HepG2 (cell line): ENCODE results near the gene WDR62. TPM values are rescaled to one million over a fixed set of nuclear protein-coding genes. Genes with fewer than 3 reads are reported as not detected.

Experiments
- ATAC-seq: fragments of 200-7000 bp; cut with Tn5 transposase; 3 replicates; pipeline ENCODE4 v1.9.1; 2020; ENCODE audit warnings: mild to moderate bottlenecking, moderate library complexity
- BruUV-seq: library from RNA; stranded (reverse); fragments of 400-500 nt; replicated peaks from 2 replicates; lab custom pipeline; 2021; lab: Mats Ljungman, UMichigan
- CTCF ChIA-PET: fragments of 300-600 bp; formaldehyde crosslinking; extraction: SDS; loops from one replicate; lab custom pipeline; 2021; ENCODE audit warnings: low total read pairs, inconsistent platforms, low intra/inter-chr PET ratio; lab: Yijun Ruan, JAX
- POLR2A ChIA-PET: fragments of 350-600 bp; sonication (Branson Sonifier 250); formaldehyde crosslinking; loops from one replicate; lab custom pipeline; 2020; ENCODE audit warnings: antibody characterized with exemption, inconsistent platforms; lab: Yijun Ruan, JAX
- DNase-seq: peaks from one replicate; pipeline ENCODE4 v3.0.0-alpha.2; 2015; ENCODE audit warnings: low spot score
- FAIRE-seq: peaks from 3 replicates; lab custom pipeline; 2011; peaks lifted over from hg19 to GRCh38; lab: Jason Lieb, UNC
- H2AFZ ChIP-seq: one replicate; pipeline ENCODE4 v1.6.1; 2011; ENCODE audit warnings: low read length, inconsistent platforms
- H3K27ac ChIP-seq: fragments of 300-600 bp; 3 replicates; pipeline ENCODE4 v1.8.0; 2011; ENCODE audit warnings: mixed run types, mild to moderate bottlenecking, mixed read lengths, low read length, inconsistent platforms; ENCODE audit not compliant: insufficient read depth; ENCODE audit errors: extremely low read length
- H3K27me3 ChIP-seq, 2 experiments: fragments of 200-600 bp in 1 of 2; 2 replicates in 1 of 2; 3 replicates in 1 of 2; pipeline versions ENCODE4 v1.6.0 to v1.8.0; 2011; ENCODE audit warnings: low read length in 2 of 2, mild to moderate bottlenecking in 2 of 2, moderate library complexity in 2 of 2, inconsistent platforms in 1 of 2; ENCODE audit not compliant: insufficient read depth in 2 of 2, control insufficient read depth in 1 of 2
- H3K36me3 ChIP-seq, 2 experiments: fragments of 200-600 bp in 1 of 2; replicated peaks in 1 of 2; 2 replicates in 1 of 2; 3 replicates in 1 of 2; pipeline versions ENCODE4 v1.5.1 to v1.8.0; 2011; ENCODE audit warnings: low read length in 2 of 2, inconsistent platforms in 1 of 2; ENCODE audit not compliant: insufficient read depth in 2 of 2, control insufficient read depth in 1 of 2
- H3K4me1 ChIP-seq: 2 replicates; pipeline ENCODE4 v1.5.1; 2012; ENCODE audit warnings: low read length, inconsistent platforms; ENCODE audit not compliant: insufficient read depth
- H3K4me2 ChIP-seq: 2 replicates; pipeline ENCODE4 v1.6.0; 2011; ENCODE audit warnings: low read depth, low read length, inconsistent platforms
- H3K4me3 ChIP-seq, 3 experiments: fragments of 200-600 bp in 1 of 3; sonication (generic), shearing (Covaris generic) in 1 of 3; replicated peaks in 1 of 3; 2 replicates each; pipeline ENCODE4 v1.5.1; 2011 to 2016; ENCODE audit warnings: low read length in 3 of 3, inconsistent platforms in 2 of 3, low read depth in 2 of 3, mild to moderate bottlenecking in 2 of 3, control low read depth in 1 of 3, mixed read lengths in 1 of 3; ENCODE audit not compliant: insufficient read depth in 1 of 3
- H3K79me2 ChIP-seq: one replicate; pipeline ENCODE4 v1.6.1; 2011; ENCODE audit warnings: low read length, inconsistent platforms; ENCODE audit not compliant: insufficient read depth
- H3K9ac ChIP-seq: 2 replicates; pipeline ENCODE4 v1.6.0; 2011; ENCODE audit warnings: mild to moderate bottlenecking, low read depth, low read length, inconsistent platforms; ENCODE audit not compliant: insufficient read depth
- H3K9me3 ChIP-seq: 2 replicates; pipeline ENCODE4 v1.5.1; 2012; ENCODE audit warnings: mild to moderate bottlenecking, low read length
- H4K20me1 ChIP-seq: 2 replicates; pipeline ENCODE4 v1.6.0; 2011; ENCODE audit warnings: inconsistent platforms, mild to moderate bottlenecking, low read length, moderate library complexity; ENCODE audit not compliant: insufficient read depth
- BHLHE40 ChIP-seq: IDR thresholded peaks from 2 replicates; pipeline ENCODE4 v1.6.1; 2011; ENCODE audit warnings: low read length, improper control_type of control experiment
- CREB3 ChIP-seq: sonication (generic); formaldehyde crosslinking; IDR thresholded peaks from 2 replicates; pipeline ENCODE4 v1.5.0; 2020; ENCODE audit warnings: missing genetic modification reagents
- HNRNPL ChIP-seq: fragments of 200-400 bp; formaldehyde crosslinking; IDR thresholded peaks from 2 replicates; pipeline ENCODE4 v1.6.1; 2017; ENCODE audit warnings: mild to moderate bottlenecking, low read depth, low read length
- MEIS1 ChIP-seq: sonication (generic); formaldehyde crosslinking; IDR thresholded peaks from 2 replicates; pipeline ENCODE4 v1.9.0; 2021; ENCODE audit warnings: mild to moderate bottlenecking, missing genetic modification reagents, moderate library complexity, borderline replicate concordance
- RCOR2 ChIP-seq: IDR thresholded peaks from 2 replicates; pipeline ENCODE4 v1.6.1; 2016; ENCODE audit warnings: missing biosample characterization, missing genetic modification reagents
- ZC3H13 ChIP-seq: sonication (generic); formaldehyde crosslinking; IDR thresholded peaks from 2 replicates; pipeline ENCODE4 v1.8.1; 2023; ENCODE audit warnings: mild to moderate bottlenecking, missing genetic modification reagents, moderate library complexity
- ZFP36 ChIP-seq: fragments of 150-350 bp; IDR thresholded peaks from 2 replicates; pipeline ENCODE4 v1.6.1; 2018; ENCODE audit warnings: borderline replicate concordance, low read length, low read depth; ENCODE audit not compliant: partially characterized antibody
- ZFX ChIP-seq: sonication (generic); formaldehyde crosslinking; IDR thresholded peaks from 2 replicates; pipeline ENCODE4 v1.4.0; 2020; ENCODE audit warnings: mild to moderate bottlenecking, low read depth, missing genetic modification reagents, moderate library complexity
- ZKSCAN1 ChIP-seq: fragments of 150-350 bp; IDR thresholded peaks from 2 replicates; pipeline ENCODE4 v1.6.1; 2014; ENCODE audit warnings: low read length
- ZKSCAN5 ChIP-seq: sonication (generic); formaldehyde crosslinking; IDR thresholded peaks from 2 replicates; pipeline ENCODE4 v1.5.1; 2020; ENCODE audit warnings: mild to moderate bottlenecking, missing genetic modification reagents
- ZNF234 ChIP-seq: sonication (generic); formaldehyde crosslinking; conservative IDR thresholded peaks from 2 replicates; pipeline ENCODE4 v1.5.1; 2020; ENCODE audit warnings: mild to moderate bottlenecking, missing genetic modification reagents
- ZNF629 ChIP-seq: sonication (generic); formaldehyde crosslinking; conservative IDR thresholded peaks from 2 replicates; pipeline ENCODE4 v1.5.0; 2020; ENCODE audit warnings: missing genetic modification reagents
- WGBS: methylation state at CpG from one replicate; pipeline ENCODE4 v1.1.6; 2017; ENCODE audit warnings: low lambda C conversion rate; 5-methylcytosine and 5-hydroxymethylcytosine counted together
- in situ Hi-C: cut with HindIII; loops from 2 replicates; pipeline ENCODE4 v1.10.0; 2017; ENCODE audit warnings: low pct_unique_long_range_greater_than_20kb; ENCODE audit not compliant: extremely low pct_ligation_motif_present
- intact Hi-C: fragments of 100-400 bp; cut with micrococcal nuclease; formaldehyde crosslinking; loops from one replicate; pipeline ENCODE4 v1.10.0; 2022; ENCODE audit not compliant: unreplicated experiment
- polyA plus RNA-seq, 8 experiments: library from polyadenylated mRNA; depleted of rRNA in 3 of 8; stranded (reverse) in 7 of 8; unstranded in 1 of 8; fragments of >200 nt; fragmentation: Illumina TruSeq in 4 of 8; extraction: Trizol in 4 of 8; gene quantifications; 2 replicates each; pipeline versions ENCODE4 v1.2.1 to v1.2.3, GENCODE V29; 2011 to 2016; ENCODE audit warnings: low read depth in 4 of 8, missing spikeins in 1 of 8, mixed read lengths in 1 of 8; ENCODE audit not compliant: insufficient read depth in 1 of 8
- total RNA-seq, 5 experiments: library from RNA; depleted of rRNA; stranded (reverse); fragments of >200 nt; fragmentation: Illumina TruSeq; extraction: Trizol; gene quantifications; 2 replicates each; pipeline ENCODE4 v1.2.3, GENCODE V29; 2016; ENCODE audit warnings: low read depth in 1 of 5
- TF ChIP-seq, protein P1 (sequence below): sonication (generic); formaldehyde crosslinking; IDR thresholded peaks from 2 replicates; pipeline ENCODE4 v1.4.0; 2020; ENCODE audit warnings: missing genetic modification reagents

Gene WDR62
- total and polyA plus RNA-seq, 2 of the 13 experiments (the other 11 are each of a cell fraction or from before 2014, with no cell fraction given) = 5.8 to 12.5 TPM

GRCh38 chr19:36136964-36137686 lies 82.4 kb downstream of the WDR62 start:
- DNase-seq (no peak), FAIRE-seq (no peak)
- CTCF ChIA-PET = interaction anchor here (1.1 kb wide), 1 partner anchor 9 kb away, joined by 3 read pairs; no protein-coding TSS in a partner anchor
- peaks cover 8% of the 10 kb centered on the region for H4K20me1 ChIP-seq
- peaks cover 16% of the 10 kb centered on the region for H3K79me2 ChIP-seq
- in situ Hi-C loops = no loop called here
- peak overlapping the region; percentile 39 for H2AFZ ChIP-seq
- peak overlapping the region; percentile 28 for H3K27ac ChIP-seq
- peak overlapping the region; percentile 93 for H3K4me2 ChIP-seq
- no peak for TF ChIP-seq BHLHE40
- no peak for TF ChIP-seq ZKSCAN1
- TF ChIP-seq RCOR2 (CRISPR knock-in tag) = no peak
- no peak for TF ChIP-seq CREB3
- TF ChIP-seq ZC3H13 (CRISPR knock-in tag) = no peak
- TF ChIP-seq, protein P1, sequence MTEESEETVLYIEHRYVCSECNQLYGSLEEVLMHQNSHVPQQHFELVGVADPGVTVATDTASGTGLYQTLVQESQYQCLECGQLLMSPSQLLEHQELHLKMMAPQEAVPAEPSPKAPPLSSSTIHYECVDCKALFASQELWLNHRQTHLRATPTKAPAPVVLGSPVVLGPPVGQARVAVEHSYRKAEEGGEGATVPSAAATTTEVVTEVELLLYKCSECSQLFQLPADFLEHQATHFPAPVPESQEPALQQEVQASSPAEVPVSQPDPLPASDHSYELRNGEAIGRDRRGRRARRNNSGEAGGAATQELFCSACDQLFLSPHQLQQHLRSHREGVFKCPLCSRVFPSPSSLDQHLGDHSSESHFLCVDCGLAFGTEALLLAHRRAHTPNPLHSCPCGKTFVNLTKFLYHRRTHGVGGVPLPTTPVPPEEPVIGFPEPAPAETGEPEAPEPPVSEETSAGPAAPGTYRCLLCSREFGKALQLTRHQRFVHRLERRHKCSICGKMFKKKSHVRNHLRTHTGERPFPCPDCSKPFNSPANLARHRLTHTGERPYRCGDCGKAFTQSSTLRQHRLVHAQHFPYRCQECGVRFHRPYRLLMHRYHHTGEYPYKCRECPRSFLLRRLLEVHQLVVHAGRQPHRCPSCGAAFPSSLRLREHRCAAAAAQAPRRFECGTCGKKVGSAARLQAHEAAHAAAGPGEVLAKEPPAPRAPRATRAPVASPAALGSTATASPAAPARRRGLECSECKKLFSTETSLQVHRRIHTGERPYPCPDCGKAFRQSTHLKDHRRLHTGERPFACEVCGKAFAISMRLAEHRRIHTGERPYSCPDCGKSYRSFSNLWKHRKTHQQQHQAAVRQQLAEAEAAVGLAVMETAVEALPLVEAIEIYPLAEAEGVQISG (CRISPR knock-in tag) = no peak
- no peak for TF ChIP-seq ZNF234
- peak; percentile 93 for TF ChIP-seq ZNF629 (CRISPR knock-in tag)
- TF ChIP-seq ZFP36 = no peak
- no peak for TF ChIP-seq ZKSCAN5 (CRISPR knock-in tag)
- TF ChIP-seq ZFX (CRISPR knock-in tag) = 0 out of 2 replicates have a peak, but pooled peaks have one; percentile 20
- TF ChIP-seq HNRNPL = 0 out of 2 replicates have a peak, but pooled peaks have one; percentile 47
- TF ChIP-seq MEIS1 (CRISPR knock-in tag) = no peak
- TF ChIP-seq, all 625 proteins: peak for 3
- POLR2A ChIA-PET = interaction anchor here (0.9 to 3.6 kb wide), 3 partner anchors 8 to 22 kb away, joined by 4 to 39 read pairs (median 9); partner anchors contain the start of genes POLR2I and TBCB
- 56% methylated on average over 12 of the region's 12 CpGs for WGBS
- H3K36me3 ChIP-seq = no peaks in the 10 kb centered on the region; a peak in 1 of 5 replicates
- peak overlapping the region; percentile 45 to 67 (median 65) for H3K4me3 ChIP-seq
- intact Hi-C loops = loop anchor here (1.0 kb wide), 1 partner anchor 9 kb away; no protein-coding TSS in a partner anchor
- H3K9me3 ChIP-seq = no peaks in the 10 kb centered on the region
- H3K27me3 ChIP-seq = no peaks in the 10 kb centered on the region; a peak in 1 of 5 replicates
- peaks cover 27% of the 10 kb centered on the region for H3K4me1 ChIP-seq
- H3K9ac ChIP-seq = peak overlapping the region; percentile 53
- no TSS peak for BruUV-seq
- no peak for ATAC-seq
